Measurements from ENCODE around the gene COMT. TPM values are rescaled to one million over a fixed set of nuclear protein-coding genes. Genes with fewer than 3 reads are reported as not detected.

Gene COMT
- polyA plus RNA-seq, 1 donor, result 182 TPM

GRCh38 chr22:19991395-19991644 lies 49.7 kb downstream of the COMT start:
- Histone ChIP-seq H3K9me3 (ENCODE audit: control insufficient read depth, low read depth, low read length) (no peaks in the 10 kb centered on the region), H3K4me1 (ENCODE audit: control insufficient read depth, insufficient read depth, low read length) (no peaks in the 10 kb centered on the region), H3K27me3 (ENCODE audit: control insufficient read depth, insufficient read depth, low read length) (no peaks in the 10 kb centered on the region), H3K36me3 (ENCODE audit: control insufficient read depth, insufficient read depth, low read length) (no peaks in the 10 kb centered on the region), H3K27ac (ENCODE audit: low read length) (no peak overlapping the region), H3K4me3 (ENCODE audit: low read length) (no peak overlapping the region)
- DNase-seq, result no peak

GRCh38 chr22:19991645-19992451 lies 50.3 kb downstream of the COMT start:
- DNase-seq, result no peak
- Histone ChIP-seq H3K9me3 (ENCODE audit: control insufficient read depth, low read depth, low read length) (no peaks in the 10 kb centered on the region), H3K27me3 (ENCODE audit: control insufficient read depth, insufficient read depth, low read length) (no peaks in the 10 kb centered on the region), H3K4me1 (ENCODE audit: control insufficient read depth, insufficient read depth, low read length) (no peaks in the 10 kb centered on the region), H3K36me3 (ENCODE audit: control insufficient read depth, insufficient read depth, low read length) (no peaks in the 10 kb centered on the region), H3K27ac (ENCODE audit: low read length) (no peak overlapping the region), H3K4me3 (ENCODE audit: low read length) (no peak overlapping the region)
- WGBS (ENCODE audit: insufficient coverage, low lambda C conversion rate), result no CpG with 5 or more reads among the region's 23 CpGs

- no peaks in the 10 kb centered on the region for H3K9me3 ChIP-seq (ENCODE audit: control insufficient read depth, low read depth, low read length)
- no peaks in the 10 kb centered on the region for H3K4me1 ChIP-seq (ENCODE audit: control insufficient read depth, insufficient read depth, low read length)
- H3K27ac ChIP-seq (ENCODE audit: low read length), result no peak overlapping the region
- DNase-seq, result no peak
- H3K4me3 ChIP-seq (ENCODE audit: low read length), result no peak overlapping the region
- no CpG with 5 or more reads among the region's 7 CpGs for WGBS (ENCODE audit: insufficient coverage, low lambda C conversion rate)
- no peaks in the 10 kb centered on the region for H3K36me3 ChIP-seq (ENCODE audit: control insufficient read depth, insufficient read depth, low read length)
- no peaks in the 10 kb centered on the region for H3K27me3 ChIP-seq (ENCODE audit: control insufficient read depth, insufficient read depth, low read length)
These were observed 50.9 kb downstream of the COMT start for GRCh38 chr22:19992481-19992911.

- no peak for DNase-seq
- no peaks in the 10 kb centered on the region for H3K4me1 ChIP-seq (ENCODE audit: control insufficient read depth, insufficient read depth, low read length)
- no peak overlapping the region for H3K4me3 ChIP-seq (ENCODE audit: low read length)
- no peaks in the 10 kb centered on the region for H3K36me3 ChIP-seq (ENCODE audit: control insufficient read depth, insufficient read depth, low read length)
- no peaks in the 10 kb centered on the region for H3K9me3 ChIP-seq (ENCODE audit: control insufficient read depth, low read depth, low read length)
- no peak overlapping the region for H3K27ac ChIP-seq (ENCODE audit: low read length)
- no CpG with 5 or more reads among the region's 6 CpGs for WGBS (ENCODE audit: insufficient coverage, low lambda C conversion rate)
- H3K27me3 ChIP-seq (ENCODE audit: control insufficient read depth, insufficient read depth, low read length), result no peaks in the 10 kb centered on the region
These were observed 51.4 kb downstream of the COMT start for GRCh38 chr22:19992921-19993355.

GRCh38 chr22:19993926-19994325 lies 52.4 kb downstream of the COMT start:
- WGBS (ENCODE audit: insufficient coverage, low lambda C conversion rate), result 96% methylated on average over 4 of the region's 7 CpGs
- no peak overlapping the region for H3K4me3 ChIP-seq (ENCODE audit: low read length)
- H3K9me3 ChIP-seq (ENCODE audit: control insufficient read depth, low read depth, low read length), result no peaks in the 10 kb centered on the region
- H3K27ac ChIP-seq (ENCODE audit: low read length), result no peak overlapping the region
- H3K36me3 ChIP-seq (ENCODE audit: control insufficient read depth, insufficient read depth, low read length), result no peaks in the 10 kb centered on the region
- H3K4me1 ChIP-seq (ENCODE audit: control insufficient read depth, insufficient read depth, low read length), result no peaks in the 10 kb centered on the region
- H3K27me3 ChIP-seq (ENCODE audit: control insufficient read depth, insufficient read depth, low read length), result no peaks in the 10 kb centered on the region
- DNase-seq, result no peak

- no peak for DNase-seq
- WGBS (ENCODE audit: insufficient coverage, low lambda C conversion rate), result 100% methylated on average over 3 of the region's 12 CpGs
- no peaks in the 10 kb centered on the region for H3K27me3 ChIP-seq (ENCODE audit: control insufficient read depth, insufficient read depth, low read length)
- H3K27ac ChIP-seq (ENCODE audit: low read length), result no peak overlapping the region
- no peak overlapping the region for H3K4me3 ChIP-seq (ENCODE audit: low read length)
- no peaks in the 10 kb centered on the region for H3K9me3 ChIP-seq (ENCODE audit: control insufficient read depth, low read depth, low read length)
- H3K36me3 ChIP-seq (ENCODE audit: control insufficient read depth, insufficient read depth, low read length), result no peaks in the 10 kb centered on the region
- no peaks in the 10 kb centered on the region for H3K4me1 ChIP-seq (ENCODE audit: control insufficient read depth, insufficient read depth, low read length)
These were observed 53.5 kb downstream of the COMT start for GRCh38 chr22:19994851-19995610.

GRCh38 chr22:19995611-19996339 lies 54.2 kb downstream of the COMT start:
- DNase-seq, result no peak
- Histone ChIP-seq H3K4me1 (ENCODE audit: control insufficient read depth, insufficient read depth, low read length) (peaks cover 2% of the 10 kb centered on the region), H3K9me3 (ENCODE audit: control insufficient read depth, low read depth, low read length) (no peaks in the 10 kb centered on the region), H3K36me3 (ENCODE audit: control insufficient read depth, insufficient read depth, low read length) (no peaks in the 10 kb centered on the region), H3K27me3 (ENCODE audit: control insufficient read depth, insufficient read depth, low read length) (no peaks in the 10 kb centered on the region), H3K4me3 (ENCODE audit: low read length) (no peak overlapping the region), H3K27ac (ENCODE audit: low read length) (no peak overlapping the region)
- WGBS (ENCODE audit: insufficient coverage, low lambda C conversion rate), result no CpG with 5 or more reads among the region's 18 CpGs

GRCh38 chr22:19996694-19997384 lies 55.3 kb downstream of the COMT start:
- H3K36me3 ChIP-seq (ENCODE audit: control insufficient read depth, insufficient read depth, low read length), result no peaks in the 10 kb centered on the region
- DNase-seq, result no peak
- peak overlapping the region; percentile 17 for H3K27ac ChIP-seq (ENCODE audit: low read length)
- H3K9me3 ChIP-seq (ENCODE audit: control insufficient read depth, low read depth, low read length), result no peaks in the 10 kb centered on the region
- no peak overlapping the region for H3K4me3 ChIP-seq (ENCODE audit: low read length)
- WGBS (ENCODE audit: insufficient coverage, low lambda C conversion rate), result no CpG with 5 or more reads among the region's 12 CpGs
- H3K4me1 ChIP-seq (ENCODE audit: control insufficient read depth, insufficient read depth, low read length), result peaks cover 2% of the 10 kb centered on the region
- H3K27me3 ChIP-seq (ENCODE audit: control insufficient read depth, insufficient read depth, low read length), result no peaks in the 10 kb centered on the region

GRCh38 chr22:19997561-19998231 lies 56.1 kb downstream of the COMT start:
- Histone ChIP-seq H3K36me3 (ENCODE audit: control insufficient read depth, insufficient read depth, low read length) (no peaks in the 10 kb centered on the region), H3K27me3 (ENCODE audit: control insufficient read depth, insufficient read depth, low read length) (no peaks in the 10 kb centered on the region), H3K9me3 (ENCODE audit: control insufficient read depth, low read depth, low read length) (no peaks in the 10 kb centered on the region), H3K4me3 (ENCODE audit: low read length) (no peak overlapping the region), H3K27ac (ENCODE audit: low read length) (no peak overlapping the region), H3K4me1 (ENCODE audit: control insufficient read depth, insufficient read depth, low read length) (peaks cover 2% of the 10 kb centered on the region)
- no CpG with 5 or more reads among the region's 19 CpGs for WGBS (ENCODE audit: insufficient coverage, low lambda C conversion rate)
- DNase-seq, result no peak
